ENCODE measurements around the gene ITIH5.
"Not testable (repeated sequence)": the region's sequence is repeated elsewhere in the genome, so short reads cannot be mapped to it uniquely, and the experiment has no call there.

Gene ITIH5
- total RNA-seq = 0 to 7.3 (median 0.06) reads per million in 17 experiments

DNA sequence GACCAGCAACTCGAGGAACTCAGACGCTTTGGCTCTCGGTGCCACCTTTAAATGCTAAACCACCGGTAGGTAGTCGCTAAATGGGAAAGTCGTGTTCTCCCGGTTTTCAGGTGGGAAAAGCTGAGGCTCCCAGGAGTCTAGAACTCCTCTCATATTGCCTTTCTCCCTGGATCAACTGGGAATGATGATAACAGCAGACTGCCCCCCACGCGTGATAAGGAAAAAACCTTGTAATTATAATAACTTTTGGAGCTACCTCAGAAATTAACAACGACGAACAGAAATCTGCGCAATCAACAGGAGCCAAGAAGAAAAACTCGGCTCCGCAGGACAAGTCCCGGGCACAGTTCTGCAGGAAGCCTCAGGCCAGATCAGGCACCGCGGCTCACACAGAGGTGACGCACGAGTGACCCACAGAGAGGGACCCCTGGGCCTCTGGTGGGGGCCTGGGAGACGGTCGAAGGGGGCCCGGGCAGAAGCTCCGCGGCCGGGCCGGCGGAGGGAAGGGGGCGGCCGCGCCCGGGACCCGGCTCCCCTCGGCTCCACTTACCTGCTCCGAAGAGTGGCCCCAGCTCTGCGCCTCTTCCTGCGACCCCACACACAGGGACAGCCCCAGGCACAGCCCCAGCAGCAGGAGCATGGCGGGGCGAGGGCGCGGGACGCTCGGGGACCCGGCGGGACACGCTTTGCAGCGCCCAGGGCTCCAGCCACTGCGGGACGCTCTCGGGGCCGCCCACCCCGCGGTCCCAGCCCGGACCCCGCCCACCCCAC lies at the start of gene ITIH5:
ITIH5 (minus strand) TSS at position 714 of the 771 bp plus-strand sequence; CDS start at position 640, 74 bp downstream.
- DNase-seq = peak in 3 of 4 experiments; percentile 10 to 28 (median 21)

DNA sequence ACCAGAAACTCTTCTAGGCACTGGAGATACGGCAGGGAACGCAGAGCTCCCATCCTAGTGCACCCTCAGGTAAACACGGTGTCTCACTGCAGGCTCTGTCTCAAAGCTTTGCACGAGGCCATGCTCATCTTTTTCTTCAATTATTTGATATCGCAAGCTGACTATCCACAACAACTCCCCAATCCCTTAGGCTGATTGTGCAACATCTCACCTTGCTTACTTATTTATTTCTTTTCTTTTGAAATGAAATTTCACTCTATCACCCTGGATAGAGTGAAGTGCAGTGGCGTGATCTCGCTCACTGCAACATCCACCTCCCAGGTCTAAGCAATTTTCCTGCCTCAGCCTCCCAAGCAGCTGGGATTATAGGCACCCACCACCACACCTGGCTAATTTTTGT lies 48.7 kb upstream of the ITIH5 start:
- no peak for DNase-seq

- not testable (repeated sequence) for DNase-seq
Measured at GRCh38 chr10:7711075-7711474, 44.3 kb upstream of the ITIH5 start.

- DNase-seq = no peak
Measured at GRCh38 chr10:7710446-7710845, 43.7 kb upstream of the ITIH5 start.

DNA sequence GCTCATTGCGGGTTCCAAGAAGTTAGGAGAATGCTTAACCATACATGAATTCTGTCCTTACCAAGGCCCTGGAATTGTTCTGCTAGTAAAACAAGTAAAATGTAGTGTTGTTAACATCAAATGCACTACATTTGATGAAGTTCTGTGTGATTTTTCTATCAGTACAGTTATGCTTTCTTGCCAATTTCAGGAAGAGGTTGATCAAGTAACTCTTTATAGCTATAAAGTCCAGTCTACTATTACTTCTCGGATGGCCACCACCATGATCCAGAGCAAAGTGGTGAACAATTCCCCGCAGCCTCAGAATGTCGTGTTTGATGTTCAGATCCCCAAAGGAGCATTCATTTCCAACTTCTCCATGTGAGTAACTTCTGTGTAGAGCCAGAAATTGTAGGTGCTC lies 42.1 kb upstream of the ITIH5 start:
- no peak for DNase-seq

- no peak for DNase-seq
Measured at GRCh38 chr10:7707858-7708622, 41.3 kb upstream of the ITIH5 start.

DNA sequence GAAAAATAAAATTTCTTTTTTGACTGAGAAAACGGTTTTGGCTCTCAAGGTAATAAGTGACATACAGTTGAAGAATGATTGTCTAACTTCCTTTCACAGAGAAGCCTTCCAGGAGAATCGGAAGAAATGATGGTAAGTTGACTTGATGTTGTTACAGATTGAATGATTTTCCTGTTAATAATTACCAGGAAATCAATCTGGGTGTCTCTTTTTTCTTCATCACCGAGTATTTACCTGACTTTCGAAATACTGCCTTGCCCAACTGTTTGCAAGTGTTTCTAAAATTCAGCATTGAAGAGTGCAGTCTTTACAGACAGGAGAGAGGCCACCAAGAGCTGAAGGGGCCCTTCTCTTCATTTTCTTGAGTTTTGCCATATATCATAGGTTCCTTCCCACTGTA lies 40.3 kb upstream of the ITIH5 start:
- DNase-seq = no peak

GRCh38 chr10:7706534-7707073 lies 39.8 kb upstream of the ITIH5 start:
- DNase-seq = no peak

DNA sequence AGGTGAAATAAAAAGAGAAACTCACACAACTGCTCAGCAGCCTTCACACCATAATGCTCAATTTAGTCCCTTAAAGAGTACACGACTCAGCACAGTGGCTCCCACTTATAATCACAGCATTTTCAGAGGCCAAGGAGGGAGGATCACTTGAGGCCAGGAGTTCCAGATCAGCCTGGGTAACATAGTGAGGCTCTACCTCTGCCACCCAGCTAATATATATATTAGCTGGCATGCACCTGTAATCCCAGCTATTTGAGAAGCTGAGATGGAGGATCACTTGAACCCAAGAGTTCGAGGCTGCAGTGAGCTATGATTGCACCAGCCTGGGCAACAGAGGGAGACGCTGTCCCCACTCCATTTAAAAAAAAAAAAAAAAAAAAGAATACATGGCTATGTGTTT lies 38.6 kb upstream of the ITIH5 start:
- no peak for DNase-seq

DNA sequence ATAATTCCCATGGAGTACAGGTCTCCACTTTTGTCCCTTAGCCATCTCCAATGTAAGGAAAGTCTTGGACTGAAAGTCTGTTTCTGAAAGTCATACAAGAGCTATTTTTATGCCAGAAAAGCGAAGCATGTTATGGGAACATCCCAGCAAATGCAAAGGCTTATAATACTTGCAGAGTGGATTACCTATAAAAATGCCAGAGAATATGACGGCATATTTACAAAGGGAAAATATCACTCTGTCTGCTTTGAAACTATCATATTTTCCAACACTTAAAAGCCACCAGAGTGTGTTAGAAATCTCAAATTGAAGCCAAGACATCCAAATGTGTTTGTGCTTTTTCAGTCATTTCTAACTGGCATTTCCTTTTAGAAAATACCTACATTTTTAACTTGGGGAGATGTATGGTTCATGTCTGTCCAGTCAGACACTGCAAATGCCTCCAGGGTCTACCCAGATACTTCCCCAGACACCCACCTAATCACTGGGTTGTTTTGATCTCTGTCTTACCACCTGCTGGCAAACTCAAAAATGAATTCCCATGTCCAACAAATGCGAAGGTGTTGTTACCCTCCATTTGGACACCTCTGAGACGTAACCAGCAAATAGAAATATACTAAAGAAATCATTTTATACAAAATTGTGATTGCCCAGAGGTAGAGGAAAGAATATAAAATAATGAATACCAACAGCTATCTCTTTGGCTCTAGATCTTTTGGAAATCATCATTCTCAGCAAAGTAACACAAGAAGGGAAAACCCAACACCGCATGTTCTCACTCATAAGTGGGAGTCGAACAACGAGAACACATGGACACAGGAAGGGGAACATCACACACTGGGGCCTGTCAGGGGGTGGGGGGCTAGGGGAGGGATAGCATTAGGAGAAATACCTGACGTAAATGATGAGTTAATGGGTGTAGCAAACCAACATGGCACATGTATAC lies 37.6 kb upstream of the ITIH5 start:
- DNase-seq = no peak

GRCh38 chr10:7703140-7703539 lies 36.4 kb upstream of the ITIH5 start, which contains the start of gene ITIH2:
TSS of gene ITIH2 (plus strand) at chr10:7703316. CDS start at chr10:7703435, 119 bp downstream.
- no peak for DNase-seq

GRCh38 chr10:7702288-7702812 lies 35.6 kb upstream of the ITIH5 start:
- DNase-seq = no peak

GRCh38 chr10:7701158-7701742 lies 34.5 kb upstream of the ITIH5 start:
- no peak for DNase-seq

- no peak for DNase-seq
Measured at GRCh38 chr10:7700577-7701125, 33.9 kb upstream of the ITIH5 start.

DNA sequence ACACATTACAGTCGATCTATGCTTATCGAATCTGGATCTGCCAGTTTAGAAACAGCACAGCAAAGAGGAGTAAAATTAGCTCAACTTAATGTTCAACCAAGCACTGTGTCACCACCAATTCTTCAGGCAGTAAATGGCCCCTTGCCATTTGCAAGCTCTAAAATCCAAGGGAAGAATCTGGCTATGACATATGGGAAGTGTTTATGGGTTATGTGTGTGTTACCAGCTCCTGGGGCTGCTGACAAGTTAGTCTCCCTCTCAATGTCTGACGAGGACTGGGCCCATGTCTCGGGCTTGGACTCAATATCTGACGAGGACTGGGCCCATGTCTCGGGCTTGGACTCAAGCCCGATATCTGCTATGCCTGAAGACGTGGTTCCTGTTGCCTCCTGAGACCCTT lies 30.7 kb upstream of the ITIH5 start:
- DNase-seq = no peak

GRCh38 chr10:7696545-7696944 lies 29.8 kb upstream of the ITIH5 start:
- no peak for DNase-seq

DNA sequence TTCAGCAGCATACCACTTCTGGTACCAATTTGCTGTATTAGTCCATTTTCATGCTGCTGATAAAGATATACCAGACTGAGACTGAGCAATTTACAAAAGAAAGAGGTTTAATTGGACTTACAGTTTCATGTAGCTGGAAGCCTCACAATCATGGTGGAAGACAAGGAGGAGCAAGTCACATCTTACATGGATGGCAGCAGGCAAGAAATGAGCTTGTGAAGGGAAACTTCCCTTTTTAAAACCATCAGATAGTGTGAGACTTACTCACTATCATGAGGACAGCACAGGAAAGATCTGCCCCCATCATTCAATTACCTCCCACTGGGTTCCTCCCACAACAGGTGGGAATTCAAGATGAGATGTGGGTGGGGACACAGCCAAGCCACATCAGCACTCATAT lies 26.4 kb upstream of the ITIH5 start:
- DNase-seq = peak in 3 of 4 experiments; percentile 2 to 15 (median 9)

GRCh38 chr10:7692368-7692767 lies 25.6 kb upstream of the ITIH5 start:
- DNase-seq = not testable (repeated sequence)

- not testable (repeated sequence) for DNase-seq
Measured at GRCh38 chr10:7690885-7691597, 24.3 kb upstream of the ITIH5 start.

DNA sequence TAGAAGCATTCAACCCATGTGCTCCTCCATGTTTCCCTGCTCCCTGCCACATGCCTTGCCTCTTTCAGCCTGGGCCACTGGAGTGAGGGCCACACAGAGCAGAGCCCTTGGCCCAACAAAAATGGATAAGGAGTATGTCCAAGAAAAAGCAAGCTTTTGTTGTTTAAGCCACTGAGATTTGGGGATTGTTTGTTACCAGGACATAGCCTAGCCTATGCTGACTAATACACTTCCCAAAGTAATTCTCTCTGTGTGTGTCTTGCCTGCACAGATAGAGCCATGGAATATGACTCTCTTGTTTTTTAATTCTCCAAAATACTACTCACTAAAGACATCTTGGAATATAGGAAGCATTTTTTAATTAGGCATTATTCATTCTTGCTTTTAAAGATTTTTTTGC lies 22.8 kb upstream of the ITIH5 start:
- no peak for DNase-seq

All from suppressor macrophage (primary cell).